Measurements from ENCODE around the gene PLXDC1.

PLXDC1 gene

DNA sequence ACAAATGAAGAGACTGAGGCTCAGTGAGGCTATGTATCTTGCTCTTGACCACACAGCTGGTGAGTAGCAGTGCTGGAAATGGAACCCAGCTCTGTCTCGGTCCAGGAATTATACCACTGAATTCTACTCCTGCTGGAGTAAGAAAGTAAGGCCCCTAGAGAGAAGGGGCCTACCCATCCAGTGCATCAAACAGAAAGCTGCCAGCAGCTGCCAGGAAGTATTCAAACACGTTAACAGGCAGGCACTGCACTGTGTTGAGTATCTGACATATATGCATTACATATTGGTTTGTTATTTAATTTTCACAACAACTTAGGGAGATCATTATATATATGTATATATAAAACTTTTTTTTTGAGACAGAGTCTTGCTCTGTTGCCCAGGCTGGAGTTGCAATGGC, 10.5 kb upstream of the PLXDC1 start:
- in situ Hi-C loops (cut with HindIII; ENCODE audit: low sequenced_read_pairs): no loop called here

- in situ Hi-C loops (cut with HindIII; ENCODE audit: low sequenced_read_pairs): no loop called here
These were observed 7.2 kb upstream of the PLXDC1 start for GRCh38 chr17:39158623-39159022.

DNA sequence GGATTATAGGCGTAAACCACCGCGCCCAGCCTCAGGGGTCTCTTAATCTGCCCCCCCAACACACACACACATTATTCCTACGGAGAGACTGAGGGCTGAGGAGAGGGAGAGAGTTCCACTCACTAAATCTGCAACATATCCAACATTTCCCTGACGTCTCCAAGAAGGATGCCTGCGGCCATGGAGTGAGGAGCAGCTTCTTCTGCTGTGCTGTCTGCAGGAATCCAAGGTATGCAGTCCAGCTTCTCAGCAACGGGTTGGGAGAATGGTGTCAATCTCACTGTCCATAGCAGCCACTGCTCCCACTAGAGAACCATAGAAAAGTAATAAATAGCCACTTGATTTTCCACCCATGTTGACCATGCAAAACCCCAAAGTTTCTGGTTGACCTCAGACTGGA, 5.1 kb upstream of the PLXDC1 start:
- in situ Hi-C loops (cut with HindIII; ENCODE audit: low sequenced_read_pairs): no loop called here

- in situ Hi-C loops (cut with HindIII; ENCODE audit: low sequenced_read_pairs): no loop called here
These were observed 4.2 kb upstream of the PLXDC1 start for GRCh38 chr17:39155654-39156053.

DNA sequence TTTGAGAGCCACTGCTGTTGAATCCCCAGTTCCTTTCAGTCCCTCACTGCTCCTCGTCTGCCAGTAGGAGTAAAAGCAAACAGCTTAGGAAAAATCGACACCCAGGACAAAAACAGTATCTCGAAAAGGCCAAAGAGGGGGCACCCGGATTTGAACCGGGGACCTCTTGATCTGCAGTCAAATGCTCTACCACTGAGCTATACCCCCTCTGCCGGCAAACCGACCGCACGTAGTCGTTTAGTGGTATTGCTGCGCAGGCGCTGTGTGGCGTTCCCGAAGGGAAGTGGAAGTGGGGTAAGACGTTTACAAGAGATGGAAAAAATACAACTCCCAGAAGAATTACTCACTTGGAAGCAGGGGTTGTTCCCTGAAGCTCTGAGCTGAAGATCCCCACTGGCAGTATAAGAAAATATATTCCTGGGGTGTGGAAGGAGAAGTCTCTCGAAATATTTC, 2.2 kb upstream of the PLXDC1 start:
- in situ Hi-C loops (cut with HindIII; ENCODE audit: low sequenced_read_pairs): no loop called here

- in situ Hi-C loops (cut with HindIII; ENCODE audit: low sequenced_read_pairs): no loop called here
These were observed 744 bp upstream of the PLXDC1 start for GRCh38 chr17:39151943-39152818.

DNA sequence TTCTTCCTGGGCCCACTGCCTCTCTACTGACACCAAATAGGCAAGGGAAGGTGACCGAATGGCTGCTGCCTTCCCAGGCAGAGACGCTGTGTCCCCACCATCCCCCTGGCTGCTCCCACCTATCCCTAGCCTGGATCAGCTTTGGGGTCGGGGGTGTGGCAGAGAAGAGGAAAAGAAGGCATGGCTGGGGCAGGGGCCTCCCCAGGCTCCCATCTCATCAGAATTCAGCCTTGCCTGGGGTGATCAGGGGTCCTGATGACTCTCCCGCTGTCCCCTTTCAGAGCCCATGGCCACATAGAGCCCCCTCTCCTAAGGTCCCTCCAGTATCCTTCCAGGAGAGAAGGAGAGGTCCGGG, 665 bp downstream of the PLXDC1 start:
- in situ Hi-C loops (cut with HindIII; ENCODE audit: low sequenced_read_pairs): no loop called here

DNA sequence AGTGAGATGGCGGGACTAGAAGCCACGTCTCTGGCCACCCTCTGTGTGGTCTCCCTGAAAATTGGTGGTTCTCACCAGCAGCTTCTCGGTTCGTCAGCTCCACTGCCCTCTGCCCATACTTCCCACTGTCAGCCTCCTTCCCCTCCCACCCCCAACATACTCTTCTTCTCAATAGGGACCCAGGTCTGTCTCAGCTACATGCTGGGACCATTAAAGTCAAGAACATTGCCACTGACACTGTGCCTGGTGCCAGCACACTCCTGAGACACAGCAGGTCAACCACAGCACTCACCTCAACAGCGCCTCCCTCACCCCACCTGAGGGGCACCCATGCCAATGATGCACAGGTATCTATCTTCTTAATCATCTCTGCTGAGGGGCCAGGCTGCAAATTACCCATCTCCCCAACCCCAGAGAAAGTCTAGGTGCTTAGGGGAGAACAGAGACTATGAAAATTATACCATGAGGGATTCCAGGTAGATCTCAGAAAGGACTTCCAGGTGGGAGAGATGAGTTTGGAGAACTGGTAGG, 1.3 kb downstream of the PLXDC1 start:
- in situ Hi-C loops (cut with HindIII; ENCODE audit: low sequenced_read_pairs): no loop called here

- in situ Hi-C loops (cut with HindIII; ENCODE audit: low sequenced_read_pairs): no loop called here
These were observed 3.9 kb downstream of the PLXDC1 start for GRCh38 chr17:39147221-39148185.

DNA sequence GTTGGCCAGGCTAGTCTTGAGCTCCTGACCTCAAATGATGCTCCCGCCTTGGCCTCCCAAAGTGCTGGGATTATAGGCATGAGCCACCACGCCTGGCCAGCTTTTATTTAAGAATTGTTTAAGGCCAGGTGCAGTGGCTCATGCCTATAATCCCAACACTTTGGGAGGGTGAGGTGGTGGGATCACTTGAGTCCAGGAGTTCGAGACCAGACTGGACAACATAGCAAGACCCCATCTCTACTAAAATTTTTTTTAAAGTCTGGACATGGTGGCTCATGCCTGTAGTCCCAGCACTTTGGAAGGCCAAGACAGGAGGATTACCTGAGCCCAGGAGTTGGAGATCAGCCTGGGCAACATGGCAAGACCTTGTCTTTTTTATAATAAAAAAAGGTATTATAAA, 5.2 kb downstream of the PLXDC1 start:
- in situ Hi-C loops (cut with HindIII; ENCODE audit: low sequenced_read_pairs): no loop called here

DNA sequence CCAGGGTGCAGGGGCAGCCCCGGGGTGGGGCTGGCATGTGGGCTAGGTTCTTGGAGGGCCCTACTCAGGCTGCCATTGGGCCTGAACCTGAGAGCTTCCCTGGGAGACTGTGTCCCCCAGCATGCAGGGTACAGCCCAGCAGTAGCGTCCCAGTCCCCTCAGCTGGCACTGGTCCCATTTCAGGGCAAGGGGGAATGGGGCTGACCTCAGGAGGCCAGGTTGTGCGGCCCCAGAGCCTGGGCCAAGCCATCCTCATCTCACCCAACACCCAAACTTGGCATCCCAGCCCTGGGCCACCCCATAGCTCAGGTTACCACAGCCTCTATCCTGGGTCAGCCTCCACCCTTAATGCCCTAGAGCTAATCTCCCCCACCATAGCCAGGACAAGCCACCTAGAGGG, 6.3 kb downstream of the PLXDC1 start:
- in situ Hi-C loops (cut with HindIII; ENCODE audit: low sequenced_read_pairs): no loop called here

DNA sequence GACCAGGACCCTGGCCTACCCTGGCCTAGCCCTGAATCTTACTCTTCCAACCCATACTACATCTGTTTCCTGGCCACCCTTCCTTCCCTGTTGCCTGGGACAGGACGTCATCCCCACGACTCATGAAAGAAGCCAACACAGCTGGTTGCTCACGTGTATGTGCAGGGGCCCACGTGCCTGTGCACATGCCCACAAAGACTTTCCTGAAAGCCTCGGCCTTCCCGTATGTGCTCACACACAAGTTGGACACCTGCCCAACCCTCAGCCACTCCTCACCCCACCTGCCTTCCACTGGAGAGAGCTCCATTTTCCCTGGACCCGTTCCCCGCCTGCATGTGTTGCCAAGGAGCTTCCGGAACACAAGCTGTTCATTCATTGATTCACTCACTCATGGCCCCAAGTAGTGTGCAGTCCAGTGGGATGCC, 7.0 kb downstream of the PLXDC1 start:
- in situ Hi-C loops (cut with HindIII; ENCODE audit: low sequenced_read_pairs): no loop called here

- in situ Hi-C loops (cut with HindIII; ENCODE audit: low sequenced_read_pairs): no loop called here
These were observed 7.8 kb downstream of the PLXDC1 start for GRCh38 chr17:39143552-39144093.

GRCh38 chr17:39141915-39142664, 9.3 kb downstream of the PLXDC1 start:
- in situ Hi-C loops (cut with HindIII; ENCODE audit: low sequenced_read_pairs): no loop called here

DNA sequence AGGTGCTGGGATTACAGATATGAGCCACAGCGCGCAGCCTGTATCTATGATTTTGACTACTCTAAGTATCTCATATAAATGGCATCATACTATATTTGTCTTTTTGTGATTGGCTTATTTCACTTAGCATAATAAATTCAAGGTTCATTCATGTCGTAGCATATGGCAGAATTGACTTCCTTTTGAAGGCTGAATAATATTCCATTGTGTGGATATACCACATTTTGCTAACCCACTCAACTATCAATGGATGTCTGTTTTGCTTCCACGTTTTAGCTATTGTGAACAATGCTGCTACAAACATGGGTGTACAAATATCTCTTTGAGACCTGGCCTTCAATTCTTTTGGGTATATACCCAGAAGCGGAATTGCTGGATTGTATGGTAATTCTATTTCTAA, 10.1 kb downstream of the PLXDC1 start:
- in situ Hi-C loops (cut with HindIII; ENCODE audit: low sequenced_read_pairs): no loop called here

- in situ Hi-C loops (cut with HindIII; ENCODE audit: low sequenced_read_pairs): no loop called here
These were observed 11.9 kb downstream of the PLXDC1 start for GRCh38 chr17:39139561-39139960.

DNA sequence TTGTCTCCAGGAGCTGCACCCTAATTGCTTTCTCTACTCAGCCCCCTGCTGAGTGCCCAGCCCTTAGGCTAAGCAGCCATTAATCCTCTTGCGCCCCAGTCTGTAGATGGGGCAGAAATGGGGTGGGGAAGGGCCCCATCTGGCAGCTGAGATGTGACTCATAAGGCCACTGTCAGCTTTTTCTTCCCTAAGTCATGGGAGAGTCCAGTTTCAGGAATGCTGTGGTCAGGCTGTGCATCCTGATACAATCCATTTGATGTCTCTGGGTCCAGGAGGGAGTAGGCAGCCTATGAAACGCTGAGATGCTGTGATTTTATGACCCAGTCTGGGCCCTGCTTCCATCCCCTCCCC, 12.3 kb downstream of the PLXDC1 start:
- in situ Hi-C loops (cut with HindIII; ENCODE audit: low sequenced_read_pairs): no loop called here

DNA sequence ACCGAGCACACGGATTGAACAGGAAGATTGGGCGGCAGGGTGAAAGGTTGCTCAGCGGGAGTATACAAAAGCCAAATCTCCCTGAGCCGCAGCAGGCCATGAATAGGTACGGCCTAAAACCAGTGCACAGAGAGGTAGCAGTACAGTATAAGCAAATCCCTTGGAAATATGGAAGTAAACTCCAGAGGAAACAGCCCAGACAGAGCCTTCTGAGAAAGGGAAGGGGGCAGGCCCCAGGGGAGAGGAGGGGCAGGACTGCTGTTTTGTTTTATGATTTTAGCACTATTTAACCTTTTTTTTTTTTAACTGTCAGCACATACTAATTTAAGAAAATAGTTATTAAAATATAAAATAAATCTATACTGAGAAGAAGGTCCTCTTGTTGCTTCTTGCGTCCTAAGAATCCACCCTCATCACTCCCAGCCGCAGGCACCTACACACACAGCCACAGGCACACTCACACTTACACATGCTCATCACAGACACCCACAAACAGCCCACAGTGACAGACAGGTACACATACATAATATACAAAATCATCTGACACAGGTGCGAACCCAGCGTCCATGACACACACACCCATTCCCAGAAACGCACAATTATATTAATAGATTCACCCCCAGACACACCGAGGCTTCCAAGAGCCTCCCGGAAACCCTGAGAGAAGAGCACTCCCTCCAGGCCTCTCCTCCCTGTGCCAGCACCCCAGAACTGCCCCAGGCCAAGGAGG, 12.8 kb downstream of the PLXDC1 start:
- in situ Hi-C loops (cut with HindIII; ENCODE audit: low sequenced_read_pairs): no loop called here

DNA sequence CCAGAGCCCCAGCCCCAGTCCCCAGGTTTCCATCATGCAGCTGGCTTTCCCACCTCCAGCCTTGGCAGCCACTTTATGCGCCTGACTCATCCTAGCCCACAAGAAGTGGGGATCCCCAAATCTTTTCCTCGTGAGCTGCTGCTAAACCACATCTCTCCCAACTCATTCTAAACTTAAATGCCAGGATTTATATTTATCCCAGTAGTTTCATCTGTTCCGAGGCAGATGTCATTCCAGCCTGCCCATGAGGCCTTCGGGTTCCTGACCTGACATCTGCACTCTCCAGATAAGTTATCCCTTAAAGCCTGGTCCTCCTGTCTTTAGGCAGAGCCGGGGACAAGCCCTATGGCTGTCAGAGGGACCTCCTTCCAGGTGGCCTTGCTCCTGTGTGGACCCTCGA, 16.6 kb downstream of the PLXDC1 start:
- in situ Hi-C loops (cut with HindIII; ENCODE audit: low sequenced_read_pairs): no loop called here

DNA sequence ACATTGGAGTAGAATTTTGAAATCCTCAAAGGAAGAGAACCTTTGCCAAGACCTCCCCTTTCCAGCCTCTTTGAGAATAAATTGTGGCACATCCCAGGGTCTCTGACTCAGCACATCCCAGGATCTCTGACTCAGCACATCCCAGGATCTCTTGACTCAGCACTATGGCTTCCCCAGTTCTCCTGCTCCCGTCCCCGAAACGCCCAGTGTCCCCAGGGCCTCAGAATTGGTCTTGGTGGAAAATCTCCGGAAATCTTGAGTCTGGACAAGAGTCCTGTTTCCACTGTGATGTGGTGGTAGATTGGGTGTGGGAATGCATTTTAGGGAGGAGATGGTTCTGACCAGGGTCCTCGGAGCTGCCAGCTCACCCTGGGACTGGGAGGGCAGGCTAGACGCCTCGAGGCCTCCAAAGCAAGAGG, 19.2 kb downstream of the PLXDC1 start:
- in situ Hi-C loops (cut with HindIII; ENCODE audit: low sequenced_read_pairs): no loop called here
